Activated CD8-positive, alpha-beta memory T cell treated with anti-CD3 and anti-CD28 coated beads for 1 hour (primary cell): ENCODE results near the gene CRIM1.

Source experiments
- DNase-seq, 2 donors: peaks; one replicate each; pipeline ENCODE4 v3.0.0-alpha.2; 2020; ENCODE audit warnings: low read depth in 1 of 2; ENCODE audit errors: extremely low read depth in 1 of 2

CRIM1 gene

GRCh38 chr2:36511858-36512603 lies 156.5 kb downstream of the CRIM1 start:
- DNase-seq: no peak

GRCh38 chr2:36512705-36513104 lies 157.1 kb downstream of the CRIM1 start:
- DNase-seq: no peak

DNA sequence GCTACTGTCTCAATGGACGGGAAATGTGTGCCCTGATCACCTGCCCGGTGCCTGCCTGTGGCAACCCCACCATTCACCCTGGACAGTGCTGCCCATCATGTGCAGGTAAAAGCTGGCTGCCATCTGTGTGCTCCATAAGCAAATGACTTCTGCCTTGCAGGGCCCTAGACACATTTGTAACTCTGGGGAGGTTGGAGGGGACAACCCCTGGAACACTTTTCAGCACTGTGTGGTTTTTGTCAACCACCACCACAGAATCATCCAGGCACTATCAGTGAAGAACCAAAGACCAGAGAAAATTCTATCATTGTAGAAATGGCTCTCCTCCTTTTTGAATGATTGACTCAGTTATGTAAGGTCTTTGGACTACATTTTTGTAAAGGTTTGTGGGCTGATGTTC lies 158.1 kb downstream of the CRIM1 start:
- DNase-seq: no peak

GRCh38 chr2:36515538-36515937 lies 160.0 kb downstream of the CRIM1 start:
- DNase-seq: no peak

GRCh38 chr2:36516136-36516870 lies 160.7 kb downstream of the CRIM1 start:
- no peak for DNase-seq

GRCh38 chr2:36520431-36520830 lies 164.9 kb downstream of the CRIM1 start:
- no peak for DNase-seq

DNA sequence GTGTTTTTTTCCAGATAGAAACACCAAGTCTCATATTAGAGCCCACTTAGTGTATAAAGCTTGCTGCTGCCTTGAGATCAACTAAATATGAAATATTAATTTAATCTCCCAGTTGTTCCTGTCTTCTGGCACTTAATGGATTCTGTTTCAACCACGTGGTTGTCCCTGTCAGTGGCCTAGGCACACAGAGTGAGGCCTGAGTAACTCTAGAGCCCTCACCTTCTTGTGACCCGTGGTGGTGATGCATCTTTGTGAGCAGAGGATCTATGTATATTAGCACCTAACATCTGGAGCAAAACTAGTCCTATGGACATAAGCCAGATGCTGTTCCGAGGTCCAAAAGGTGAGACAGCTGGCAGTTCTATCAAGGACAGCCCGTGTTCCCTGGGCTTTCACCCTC lies 167.6 kb downstream of the CRIM1 start:
- DNase-seq: no peak

GRCh38 chr2:36525245-36525644 lies 169.7 kb downstream of the CRIM1 start:
- no peak for DNase-seq

DNA sequence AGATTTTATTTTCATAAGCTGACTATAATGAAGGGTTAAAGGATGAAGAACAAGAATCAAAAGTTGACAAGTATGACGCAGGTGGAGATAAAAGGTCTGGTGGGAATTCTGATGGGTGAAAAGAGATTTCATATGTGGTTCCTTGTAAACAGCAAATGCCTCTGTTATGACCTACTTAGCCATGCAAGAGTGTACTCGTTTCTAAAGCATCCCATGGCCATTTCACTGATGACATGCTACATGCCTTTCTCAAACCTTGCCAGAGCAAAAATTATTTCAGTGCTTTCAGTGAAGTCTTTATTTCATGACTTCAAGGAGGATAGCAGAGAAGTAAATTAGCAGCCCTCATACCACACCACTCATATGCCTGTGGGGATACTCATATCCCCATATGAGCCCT lies 170.6 kb downstream of the CRIM1 start:
- DNase-seq: no peak

DNA sequence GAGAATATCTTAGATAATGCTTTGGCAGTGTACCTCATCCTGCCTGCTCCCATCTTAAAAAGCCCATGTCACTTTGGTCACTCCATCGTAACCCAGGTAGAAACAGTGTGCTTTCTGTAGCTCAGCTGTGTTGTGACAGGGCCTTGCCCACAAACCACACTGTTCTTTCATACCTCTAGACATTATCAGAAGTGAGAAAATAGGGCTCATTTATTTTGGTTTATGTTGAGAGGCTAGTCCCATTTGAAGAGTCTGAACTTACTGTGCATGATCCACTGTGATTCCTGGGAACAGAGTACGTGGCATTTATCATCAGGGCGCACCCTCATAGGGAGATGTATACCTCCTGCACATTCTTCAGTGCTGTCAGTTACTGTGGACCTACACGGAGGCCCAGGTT lies 172.7 kb downstream of the CRIM1 start:
- DNase-seq: no peak

- no peak for DNase-seq
These were observed 173.3 kb downstream of the CRIM1 start for GRCh38 chr2:36528766-36529392.

- DNase-seq: no peak
These were observed 174.8 kb downstream of the CRIM1 start for GRCh38 chr2:36530178-36530982.

DNA sequence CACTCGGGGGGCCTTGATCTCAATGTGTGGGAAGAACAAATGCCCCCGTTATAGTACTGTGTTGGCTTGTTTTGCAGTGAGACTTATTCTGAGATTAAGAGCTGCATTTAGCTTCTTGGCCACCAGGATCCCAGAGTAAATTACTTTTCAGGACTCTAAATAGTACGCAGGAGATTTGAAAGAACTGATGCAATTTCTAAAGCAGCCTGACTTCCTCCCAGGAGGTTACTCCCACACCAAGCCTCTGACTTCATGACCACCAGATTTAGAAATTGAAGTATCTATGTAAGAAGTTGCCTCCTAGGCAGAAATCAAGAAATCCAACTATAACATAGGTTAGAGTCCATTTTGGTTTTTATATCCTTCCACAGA lies 175.4 kb downstream of the CRIM1 start:
- DNase-seq: no peak

GRCh38 chr2:36534275-36534799 lies 178.8 kb downstream of the CRIM1 start:
- no peak for DNase-seq

DNA sequence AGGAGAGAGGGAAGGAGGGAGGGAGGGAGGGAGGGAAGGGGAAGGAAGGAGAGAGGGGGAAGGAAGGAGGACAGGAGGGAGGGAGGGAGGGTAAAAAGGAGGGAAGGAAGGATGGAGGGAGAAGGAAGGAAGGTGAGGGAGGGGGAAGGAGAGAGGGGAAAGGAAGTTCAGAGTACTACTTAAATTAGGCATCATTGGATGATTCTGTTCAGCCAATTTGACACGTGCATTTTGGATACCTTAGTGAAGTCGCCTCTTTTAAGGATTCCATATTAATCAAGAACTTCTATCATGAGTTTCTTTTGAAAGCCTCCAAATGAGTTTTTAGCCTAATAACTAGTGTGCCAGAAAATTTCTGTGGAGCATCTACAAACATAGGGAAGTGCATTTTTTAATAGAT lies 179.5 kb downstream of the CRIM1 start:
- DNase-seq: no peak

DNA sequence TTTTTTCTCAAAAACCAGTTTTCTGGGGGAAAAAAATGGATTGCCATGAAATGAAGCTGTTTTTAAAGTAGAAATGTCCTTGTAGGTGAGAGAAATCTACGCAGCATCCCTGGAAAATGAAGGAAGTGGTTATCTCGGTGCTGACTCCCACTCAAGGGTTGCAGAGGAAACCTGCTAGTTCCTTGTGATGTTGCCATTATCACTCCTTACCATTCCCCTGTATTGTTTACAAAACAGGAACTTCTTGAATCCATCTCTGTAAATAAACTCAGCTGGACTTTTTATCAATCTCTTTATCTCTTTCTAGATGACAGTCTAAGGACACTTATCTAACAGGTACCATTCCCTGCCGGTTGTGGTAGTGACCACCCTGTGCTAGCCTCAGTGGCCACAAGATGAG lies 181.2 kb downstream of the CRIM1 start:
- DNase-seq: no peak

GRCh38 chr2:36538335-36538734 lies 182.8 kb downstream of the CRIM1 start:
- no peak for DNase-seq

GRCh38 chr2:36539631-36540030 lies 184.1 kb downstream of the CRIM1 start:
- DNase-seq: no peak

DNA sequence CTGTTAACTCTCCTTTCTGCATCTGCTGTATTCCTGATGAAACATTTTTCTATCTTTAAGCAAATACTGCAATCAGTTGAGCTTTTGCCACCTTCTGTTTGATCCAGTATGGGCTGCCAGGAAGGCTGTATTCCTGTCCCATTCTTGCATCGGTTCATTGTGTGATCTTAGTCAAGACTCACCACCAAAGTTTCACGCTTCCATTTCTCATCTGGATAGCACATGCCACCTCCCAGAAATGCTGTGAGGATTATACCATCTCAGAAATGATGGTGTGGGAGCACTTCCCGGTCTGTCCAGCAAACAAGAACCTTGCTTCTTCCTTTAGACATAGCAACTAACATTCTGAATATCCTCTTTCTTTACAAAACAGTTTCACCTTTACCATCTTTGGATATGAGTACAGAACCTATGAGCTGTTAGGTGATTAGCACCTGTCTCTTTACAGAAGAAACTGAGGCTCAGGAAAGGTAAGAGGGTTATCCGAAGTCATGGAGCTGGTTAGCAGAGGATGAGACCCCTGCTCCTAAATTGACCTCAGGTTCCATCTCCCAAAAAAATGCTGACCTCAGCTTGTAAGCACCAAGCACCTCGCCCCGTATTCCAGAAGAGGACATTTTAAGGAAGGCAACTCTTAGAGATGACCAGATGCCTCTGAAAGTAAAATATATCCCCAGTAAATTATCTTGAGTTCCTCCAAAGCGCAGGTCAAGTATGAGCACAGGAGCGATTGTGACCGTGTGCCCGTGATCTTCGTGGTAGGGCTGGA lies 185.6 kb downstream of the CRIM1 start:
- no peak for DNase-seq

DNA sequence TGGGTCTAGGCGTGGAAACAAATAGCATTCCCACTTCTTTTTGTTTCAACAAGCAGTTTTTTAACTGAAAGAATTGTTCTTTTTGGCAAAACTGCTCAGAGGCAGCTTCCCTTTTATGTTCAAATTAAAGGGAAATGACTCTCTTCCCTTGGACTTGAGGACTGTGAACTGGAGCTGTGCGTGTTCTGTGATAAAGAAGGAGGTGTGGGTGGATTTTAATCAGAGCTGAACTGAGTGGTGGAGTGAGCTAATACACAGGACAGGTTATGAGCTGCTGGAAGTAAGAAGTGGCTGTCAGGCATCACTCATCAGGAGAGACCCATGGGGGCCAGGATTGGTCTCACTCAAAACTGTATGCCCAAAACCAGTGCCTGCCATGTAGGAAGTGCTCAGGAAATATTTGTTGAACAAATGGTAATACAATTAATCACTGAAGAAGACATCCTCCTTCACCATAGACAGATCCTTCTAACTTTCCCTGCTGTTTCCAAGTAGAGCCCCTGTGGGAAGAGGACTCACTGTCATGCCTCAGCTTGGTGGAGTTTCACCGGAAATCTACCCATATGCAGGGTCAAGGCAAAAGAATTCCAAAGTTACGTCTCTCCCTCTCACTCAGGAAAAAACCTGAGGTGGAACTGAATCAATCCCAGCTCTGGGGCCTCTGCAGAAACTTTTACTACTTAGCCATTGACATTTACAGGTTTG lies 186.5 kb downstream of the CRIM1 start:
- no peak for DNase-seq
